ENCODE results near the gene ANKRD7. TPM values are rescaled to one million over a fixed set of nuclear protein-coding genes. Genes with fewer than 3 reads are reported as not detected.

The ANKRD7 gene
- 0.33 TPM for polyA plus RNA-seq (ENCODE audit: insufficient read length)

GRCh38 chr7:118224521-118224920, at the start of gene ANKRD7:
Gene ANKRD7 (plus strand): TSS chr7:118224704. CDS start chr7:118224831, 127 bp downstream.
- DNase-seq (ENCODE audit: low read depth) = no peak

GRCh38 chr7:118175740-118176139, 48.8 kb upstream of the ANKRD7 start:
- no peak for DNase-seq (ENCODE audit: low read depth)

- no peak for DNase-seq (ENCODE audit: low read depth)
Observed at GRCh38 chr7:118179191-118179590, 45.3 kb upstream of the ANKRD7 start.

- DNase-seq (ENCODE audit: low read depth) = no peak
Observed at GRCh38 chr7:118182593-118183427, 41.7 kb upstream of the ANKRD7 start.

- DNase-seq (ENCODE audit: low read depth) = no peak
Observed at GRCh38 chr7:118183428-118183785, 41.1 kb upstream of the ANKRD7 start.

GRCh38 chr7:118183786-118184564, 40.5 kb upstream of the ANKRD7 start, which contains the start of gene LSM8:
Gene LSM8 (plus strand): TSS chr7:118184164. CDS start chr7:118184224, 60 bp downstream.
- DNase-seq (ENCODE audit: low read depth) = peak; percentile 99

- DNase-seq (ENCODE audit: low read depth) = no peak
Observed at GRCh38 chr7:118184565-118184940, 40.0 kb upstream of the ANKRD7 start.

GRCh38 chr7:118185163-118185860, 39.2 kb upstream of the ANKRD7 start:
- DNase-seq (ENCODE audit: low read depth) = no peak

- DNase-seq (ENCODE audit: low read depth) = no peak
Observed at GRCh38 chr7:118186501-118186900, 38.0 kb upstream of the ANKRD7 start.

GRCh38 chr7:118194571-118194970, 29.9 kb upstream of the ANKRD7 start:
- DNase-seq (ENCODE audit: low read depth) = no peak

GRCh38 chr7:118195837-118196474, 28.5 kb upstream of the ANKRD7 start:
- DNase-seq (ENCODE audit: low read depth) = no peak

- no peak for DNase-seq (ENCODE audit: low read depth)
Observed at GRCh38 chr7:118202061-118202460, 22.4 kb upstream of the ANKRD7 start.

- peak; percentile 11 for DNase-seq (ENCODE audit: low read depth)
Observed at GRCh38 chr7:118214051-118214832, 10.3 kb upstream of the ANKRD7 start.

- DNase-seq (ENCODE audit: low read depth) = no peak
Observed at GRCh38 chr7:118214833-118215182, 9.7 kb upstream of the ANKRD7 start.

- no peak for DNase-seq (ENCODE audit: low read depth)
Observed at GRCh38 chr7:118217210-118217619, 7.3 kb upstream of the ANKRD7 start.

GRCh38 chr7:118218413-118219156, 5.9 kb upstream of the ANKRD7 start:
- no peak for DNase-seq (ENCODE audit: low read depth)

- no peak for DNase-seq (ENCODE audit: low read depth)
Observed at GRCh38 chr7:118219157-118219512, 5.4 kb upstream of the ANKRD7 start.

GRCh38 chr7:118220583-118220982, 3.9 kb upstream of the ANKRD7 start:
- no peak for DNase-seq (ENCODE audit: low read depth)

GRCh38 chr7:118222591-118222990, 1.9 kb upstream of the ANKRD7 start:
- no peak for DNase-seq (ENCODE audit: low read depth)

- DNase-seq (ENCODE audit: low read depth) = no peak
Observed at GRCh38 chr7:118232837-118233236, 8.3 kb downstream of the ANKRD7 start.

Data from forelimb muscle (tissue), 1 donor.